CD4-positive, alpha-beta T cell treated with Interleukin-4 for 1 hour (primary cell): ENCODE measurements around the gene PANK1.
A peak's percentile ranks its signal among the peaks of the same experiment; 100 is the strongest.
"Not testable (repeated sequence)": the region's sequence is repeated elsewhere in the genome, so short reads cannot be mapped to it uniquely, and the experiment has no call there.

Experiments
- DNase-seq, 2 donors: peaks; one replicate each; pipeline ENCODE4 v3.0.0-alpha.2; 2020 to 2022

The PANK1 gene

DNA sequence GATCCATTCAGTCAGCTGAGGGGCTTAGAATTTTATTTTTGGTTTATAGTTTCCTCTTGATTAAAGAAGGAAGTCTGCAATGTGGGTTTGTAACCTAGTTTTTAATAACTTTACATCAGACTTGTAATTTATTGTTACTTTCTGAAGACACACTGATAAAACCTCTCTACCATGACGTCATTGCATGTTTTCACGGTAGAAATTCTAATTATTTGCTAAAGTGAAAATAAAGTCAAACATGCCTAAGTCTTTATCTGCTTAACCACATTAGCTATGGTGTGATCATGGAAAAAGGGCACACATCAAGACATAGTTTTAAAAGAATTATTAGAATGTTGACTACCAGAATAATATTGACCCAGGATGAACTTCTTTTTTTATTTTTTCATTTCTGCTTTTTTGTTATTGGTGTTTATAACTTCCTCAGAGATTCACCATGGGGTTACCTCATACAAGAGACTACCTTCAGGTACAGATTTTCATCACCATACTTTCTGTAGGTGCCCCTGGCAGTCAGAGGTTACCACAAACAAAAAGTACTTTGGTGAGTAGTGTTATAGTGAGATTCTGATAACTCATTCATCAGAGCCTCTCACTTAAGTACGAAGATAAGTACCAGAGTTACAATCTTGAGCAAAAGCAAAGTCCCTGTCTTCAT lies 7.0 kb upstream of the PANK1 start:
- DNase-seq: no peak

- DNase-seq: no peak
Observed at GRCh38 chr10:89651205-89651915, 6.3 kb upstream of the PANK1 start.

GRCh38 chr10:89649051-89649450 lies 4.0 kb upstream of the PANK1 start:
- DNase-seq: no peak

DNA sequence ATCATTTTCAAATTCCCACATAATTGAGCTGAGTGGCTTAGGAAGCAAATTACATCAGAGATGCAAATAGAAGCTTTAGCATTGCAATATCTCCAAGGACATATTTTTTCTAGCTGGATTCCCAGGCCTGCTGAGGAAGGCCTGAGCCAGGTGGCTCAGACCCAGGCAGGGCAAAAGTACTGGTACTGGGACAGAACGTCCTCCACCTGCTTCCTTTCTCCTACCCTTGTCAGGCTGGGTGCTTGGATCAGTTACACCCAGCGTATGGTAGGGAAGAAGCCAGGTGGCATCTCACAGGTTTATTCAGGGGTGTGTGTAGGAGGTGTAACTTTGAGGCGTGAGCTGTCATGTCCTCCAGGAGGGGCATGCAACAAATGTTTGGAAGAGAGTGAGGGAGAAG lies 3.0 kb upstream of the PANK1 start:
- no peak for DNase-seq

GRCh38 chr10:89646889-89647657 lies 2.0 kb upstream of the PANK1 start:
- DNase-seq: no peak

DNA sequence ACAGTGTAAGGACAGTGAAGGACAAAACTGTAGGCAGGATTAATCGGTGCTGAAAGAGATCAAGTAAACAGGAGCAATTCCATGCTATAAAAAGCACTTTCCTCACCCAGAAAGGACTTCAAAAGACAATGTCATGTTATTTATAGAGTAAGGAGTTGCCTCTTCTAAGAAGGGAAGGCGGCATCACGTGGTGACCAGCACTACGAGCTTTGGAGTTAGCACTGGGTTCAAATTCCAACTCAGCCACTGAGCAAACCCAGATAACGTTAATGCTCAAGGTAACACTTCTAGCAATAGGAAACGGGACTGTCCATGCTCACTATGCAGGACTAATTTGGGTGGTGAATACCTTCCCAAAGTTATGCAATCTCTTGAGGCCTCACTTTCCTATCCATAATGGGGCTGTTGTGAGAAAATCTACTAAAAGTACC lies 715 bp upstream of the PANK1 start:
- DNase-seq: no peak

- no peak for DNase-seq
Observed at GRCh38 chr10:89644691-89644966, 413 bp downstream of the PANK1 start.

DNA sequence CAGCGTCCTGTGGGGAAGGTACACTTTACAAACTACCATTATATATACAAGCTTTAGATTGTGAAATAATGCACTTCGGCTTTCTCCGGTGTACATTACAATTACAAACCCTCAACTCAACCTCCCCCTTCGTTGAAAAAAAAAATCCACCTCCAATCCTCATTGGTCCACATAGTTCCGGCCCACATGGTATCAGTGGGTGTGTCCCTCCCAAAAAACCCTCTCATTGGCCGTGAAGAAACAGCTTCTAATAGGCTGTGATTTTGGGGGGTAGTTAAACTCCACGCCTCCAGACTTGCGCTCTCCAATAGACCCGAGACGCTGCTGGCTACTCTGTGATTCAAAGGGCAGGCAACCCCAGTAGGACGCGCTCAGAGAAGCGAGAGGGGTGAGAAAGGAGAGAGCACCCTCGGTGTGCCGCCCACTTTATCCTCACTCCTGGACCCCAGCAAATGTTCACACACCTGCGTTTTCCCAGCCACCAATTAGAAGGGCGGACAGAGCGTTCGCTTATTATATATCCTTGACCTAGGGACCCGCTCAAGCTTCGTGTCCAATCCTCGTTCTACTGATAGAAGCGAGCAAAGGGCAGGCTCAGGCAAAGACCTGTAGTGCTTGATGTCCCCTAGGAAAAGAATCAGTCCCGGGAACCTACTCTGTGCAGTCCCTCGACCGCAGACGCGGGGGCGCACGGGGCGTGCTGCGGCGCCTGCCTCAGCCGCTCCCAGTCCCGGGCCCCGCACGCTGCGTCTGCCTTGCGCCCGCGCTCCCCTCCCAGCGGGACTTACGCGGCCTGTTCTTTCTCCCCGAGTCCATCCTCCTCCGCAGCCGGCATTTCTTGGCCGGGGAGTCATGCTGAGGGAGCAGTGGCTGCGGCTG lies 991 bp downstream of the PANK1 start:
- peak; percentile 85 to 87 for DNase-seq

GRCh38 chr10:89643431-89643811 lies 1.6 kb downstream of the PANK1 start:
- DNase-seq: no peak

GRCh38 chr10:89642193-89642592 lies 2.8 kb downstream of the PANK1 start:
- DNase-seq: no peak

DNA sequence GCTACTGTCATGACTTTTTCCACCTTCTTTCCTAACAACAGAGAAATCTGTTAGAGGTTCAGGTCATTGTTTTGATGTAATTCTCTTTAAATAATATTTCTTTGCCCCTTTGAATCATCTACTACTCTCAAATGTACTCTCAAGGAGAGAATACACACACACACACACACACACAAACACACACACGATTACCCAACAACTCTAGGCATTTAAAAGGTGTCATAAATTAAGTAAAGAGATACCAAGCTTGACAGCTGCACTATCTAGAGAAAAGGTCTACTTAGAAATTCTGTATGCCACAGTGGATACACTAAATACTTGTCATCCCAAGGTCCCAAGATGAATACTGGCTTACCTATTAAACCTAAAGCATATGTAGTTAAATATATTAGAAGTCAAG lies 4.8 kb downstream of the PANK1 start:
- no peak for DNase-seq

GRCh38 chr10:89639326-89639725 lies 5.7 kb downstream of the PANK1 start:
- DNase-seq: no peak

DNA sequence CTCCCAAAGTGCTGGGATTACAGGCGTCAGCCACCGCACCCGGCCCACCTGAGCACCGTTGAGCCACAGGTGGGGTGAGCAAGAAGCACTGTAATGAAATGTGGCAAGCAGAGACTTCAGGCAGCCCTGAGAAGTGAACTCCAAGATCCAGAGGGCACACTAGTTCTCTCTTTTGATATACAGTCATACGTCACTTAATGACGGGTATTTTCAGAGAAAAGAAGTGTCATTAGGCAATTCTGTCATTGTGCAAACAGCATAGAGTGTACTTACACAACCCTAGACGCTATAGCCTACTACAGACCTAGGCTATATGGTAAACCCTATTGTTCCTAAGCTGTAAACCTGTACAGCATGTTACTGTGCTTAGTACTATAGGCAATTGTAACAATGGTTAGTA lies 7.9 kb downstream of the PANK1 start:
- no peak for DNase-seq

DNA sequence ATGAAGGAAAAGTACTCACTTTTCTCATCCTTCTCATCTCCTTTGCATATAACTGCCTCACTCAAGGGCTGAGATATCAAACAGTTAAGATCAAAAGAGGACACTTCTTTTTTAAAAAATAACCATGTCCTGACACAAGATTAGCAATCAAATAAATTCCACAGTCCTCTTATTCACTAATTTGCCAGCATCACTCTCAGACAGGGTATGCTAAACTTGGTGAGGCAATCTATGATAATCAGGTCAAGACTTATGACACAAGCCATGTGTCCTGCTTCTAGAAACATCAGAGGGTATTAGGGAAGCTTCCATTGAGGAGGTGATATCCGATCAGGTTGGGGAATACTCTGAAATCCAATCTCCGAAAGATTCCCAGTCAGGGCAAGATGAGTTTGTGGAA lies 10.4 kb downstream of the PANK1 start:
- no peak for DNase-seq

DNA sequence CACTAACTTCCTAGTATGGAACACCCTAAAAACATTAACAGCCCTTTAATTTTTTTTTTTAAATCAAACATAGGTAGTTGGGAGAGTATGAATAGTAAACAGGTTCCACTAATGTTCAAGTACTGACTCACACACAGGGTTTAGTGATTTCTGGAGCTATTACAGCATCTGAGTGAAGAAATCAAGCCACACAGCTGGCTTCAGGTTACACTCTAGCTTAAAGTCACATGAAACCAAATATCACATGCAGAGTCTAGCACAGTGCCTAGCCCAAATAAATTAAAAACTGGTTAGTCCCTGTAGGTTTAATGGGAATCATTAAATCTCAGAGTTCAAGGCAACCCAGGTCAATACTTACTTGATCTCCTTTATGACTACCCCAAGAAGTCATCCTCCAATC lies 11.6 kb downstream of the PANK1 start:
- no peak for DNase-seq

- no peak for DNase-seq
Observed at GRCh38 chr10:89632824-89633223, 12.2 kb downstream of the PANK1 start.

DNA sequence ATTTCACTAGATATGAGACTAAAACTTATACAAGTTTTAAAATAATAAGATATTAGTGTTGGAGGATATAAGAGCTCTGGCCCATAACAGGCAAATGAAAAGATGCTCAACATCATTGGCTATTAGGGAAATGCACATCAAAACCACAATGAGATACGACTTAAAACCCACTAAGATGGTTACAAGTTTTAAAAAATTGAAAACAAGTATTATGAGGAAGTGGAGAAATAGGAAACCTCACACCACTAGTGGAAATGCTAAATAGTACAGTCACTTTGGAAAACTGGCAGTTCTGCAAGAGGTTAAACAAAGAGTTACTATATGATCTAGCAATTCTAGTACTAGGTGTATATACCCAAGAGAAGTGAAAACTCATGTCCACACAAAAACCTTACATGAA lies 17.2 kb downstream of the PANK1 start:
- no peak for DNase-seq

- no peak for DNase-seq
Observed at GRCh38 chr10:89625041-89625765, 19.8 kb downstream of the PANK1 start.

GRCh38 chr10:89624020-89624419 lies 21.0 kb downstream of the PANK1 start:
- no peak for DNase-seq

- no peak for DNase-seq
Observed at GRCh38 chr10:89622151-89622550, 22.9 kb downstream of the PANK1 start.

DNA sequence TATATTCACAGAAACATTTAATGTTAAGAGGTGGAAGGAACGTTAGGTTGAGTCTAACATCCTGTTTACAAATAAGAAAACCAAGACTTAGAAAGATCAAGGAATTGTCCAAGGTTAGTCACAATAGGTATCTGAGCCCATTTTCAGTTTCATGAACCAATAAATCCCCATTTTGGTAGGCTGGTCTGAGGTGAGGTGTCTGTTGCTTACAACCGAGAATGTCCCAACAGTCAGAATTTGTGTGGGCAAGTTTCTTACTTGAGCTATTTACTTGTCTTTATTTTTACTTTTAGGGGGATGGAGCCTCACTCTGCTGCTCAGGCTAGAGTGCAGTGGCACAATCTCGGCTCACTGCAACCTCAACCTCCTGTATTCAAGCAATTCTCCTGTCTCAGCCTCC lies 23.6 kb downstream of the PANK1 start:
- no peak for DNase-seq

GRCh38 chr10:89620296-89620695 lies 24.7 kb downstream of the PANK1 start:
- DNase-seq: not testable (repeated sequence)

GRCh38 chr10:89615824-89616223 lies 29.2 kb downstream of the PANK1 start:
- peak in 1 of 2 donors; percentile 5 for DNase-seq
